GM06990 (cell line): ENCODE data around the gene CACNA1D.

Experiments
- DNase-seq: peaks from one replicate; pipeline ENCODE4 v3.0.0-alpha.2; 2011; ENCODE audit not compliant: insufficient read length; ENCODE audit errors: extremely low read depth
- H3K27me3 ChIP-seq: replicated peaks from 2 replicates; pipeline ENCODE4 v1.6.0; 2011; ENCODE audit warnings: low read length; ENCODE audit not compliant: control insufficient read depth, insufficient read depth
- H3K36me3 ChIP-seq: 2 replicates; pipeline ENCODE4 v1.5.1; 2011; ENCODE audit warnings: low read length; ENCODE audit not compliant: control insufficient read depth, insufficient read depth
- H3K4me3 ChIP-seq: replicated peaks from 2 replicates; pipeline ENCODE4 v1.5.1; 2011; ENCODE audit warnings: low read depth, mild to moderate bottlenecking, control low read depth, low read length
- CTCF ChIP-seq: IDR thresholded peaks from 2 replicates; pipeline ENCODE4 v1.5.1; 2011; ENCODE audit warnings: low read length, control low read depth, mild to moderate bottlenecking, inconsistent platforms; ENCODE audit not compliant: insufficient read depth, poor library complexity, severe bottlenecking

CACNA1D gene

GRCh38 chr3:53795176-53795575, 300.8 kb downstream of the CACNA1D start:
- no peak overlapping the region for H3K4me3 ChIP-seq
- no peak for DNase-seq
- no peaks in the 10 kb centered on the region; the same call in 1 of the 2 replicates for H3K27me3 ChIP-seq
- no peaks in the 10 kb centered on the region for H3K36me3 ChIP-seq
- no peak for TF ChIP-seq CTCF

- H3K4me3 ChIP-seq = no peak overlapping the region
- H3K27me3 ChIP-seq = no peaks in the 10 kb centered on the region; the same call in 1 of the 2 replicates
- no peak for TF ChIP-seq CTCF
- DNase-seq = no peak
- H3K36me3 ChIP-seq = no peaks in the 10 kb centered on the region
These were observed 301.6 kb downstream of the CACNA1D start for GRCh38 chr3:53795789-53796560.

- TF ChIP-seq CTCF = no peak
- no peak overlapping the region for H3K4me3 ChIP-seq
- H3K36me3 ChIP-seq = no peaks in the 10 kb centered on the region
- H3K27me3 ChIP-seq = no peaks in the 10 kb centered on the region; the same call in 1 of the 2 replicates
- no peak for DNase-seq
These were observed 303.7 kb downstream of the CACNA1D start for GRCh38 chr3:53798144-53798543.

- H3K27me3 ChIP-seq = no peaks in the 10 kb centered on the region; the same call in 1 of the 2 replicates
- no peak for DNase-seq
- H3K4me3 ChIP-seq = no peak overlapping the region
- TF ChIP-seq CTCF = no peak
- no peaks in the 10 kb centered on the region for H3K36me3 ChIP-seq
These were observed 305.0 kb downstream of the CACNA1D start for GRCh38 chr3:53799338-53799865.

- no peaks in the 10 kb centered on the region; the same call in 1 of the 2 replicates for H3K27me3 ChIP-seq
- H3K36me3 ChIP-seq = no peaks in the 10 kb centered on the region
- no peak for TF ChIP-seq CTCF
- no peak overlapping the region for H3K4me3 ChIP-seq
- no peak for DNase-seq
These were observed 305.9 kb downstream of the CACNA1D start for GRCh38 chr3:53800041-53800906.
